NCI-H524 treated with DMSO at 0.1 percent for 48 hours (cell line): ENCODE measurements around the gene LYSET.
"Not testable (repeated sequence)": the region's sequence is repeated elsewhere in the genome, so short reads cannot be mapped to it uniquely, and the experiment has no call there.

Source experiments
- DNase-seq: peaks from one replicate; lab custom pipeline; 2025; lab: John Stamatoyannopoulos, UW

The LYSET gene

GRCh38 chr14:93223565-93223964 is 38.4 kb downstream of the LYSET start:
- DNase-seq, result no peak

DNA sequence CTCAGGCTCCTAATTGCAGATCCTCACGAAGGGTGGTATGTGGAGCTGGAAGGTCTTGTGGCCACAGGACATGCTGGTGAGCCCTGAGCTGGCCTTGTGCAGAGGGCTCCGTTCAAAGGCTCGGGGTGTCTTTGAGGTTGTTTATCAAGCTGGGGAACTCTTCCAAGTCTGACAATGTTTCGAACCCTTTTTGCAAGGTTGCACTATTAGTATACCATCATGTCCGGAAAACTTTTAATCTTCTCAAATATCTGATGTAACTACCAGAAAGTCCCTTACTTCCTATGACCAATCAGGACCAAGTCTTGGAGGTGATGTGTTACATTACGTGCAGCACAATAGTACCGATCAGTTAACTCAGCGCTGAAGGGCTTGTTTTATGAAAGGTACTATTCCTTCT is 43.4 kb downstream of the LYSET start:
- DNase-seq, result no peak

DNA sequence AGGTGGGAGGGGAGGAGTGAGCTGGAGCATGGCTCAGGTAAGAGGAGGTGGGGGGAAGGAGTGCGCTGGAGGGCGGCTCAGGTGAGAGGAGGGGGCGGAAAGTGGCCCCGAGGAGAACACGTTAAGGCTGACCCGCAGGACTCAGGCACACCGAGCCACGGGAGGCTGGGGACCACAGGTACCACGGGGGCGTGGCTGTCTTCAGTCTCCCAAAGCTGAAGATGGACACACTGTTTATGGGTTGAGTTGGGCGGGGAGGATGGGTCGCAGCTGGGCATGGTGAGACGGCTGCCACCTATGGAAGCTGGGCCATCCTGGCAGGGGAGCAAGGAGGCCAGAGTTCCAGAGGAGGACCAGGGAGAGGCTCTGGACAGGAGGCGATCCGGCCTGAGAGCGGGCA is 45.4 kb downstream of the LYSET start:
- DNase-seq, result no peak

- DNase-seq, result no peak
Measured at GRCh38 chr14:93231129-93231979, 46.2 kb downstream of the LYSET start.

DNA sequence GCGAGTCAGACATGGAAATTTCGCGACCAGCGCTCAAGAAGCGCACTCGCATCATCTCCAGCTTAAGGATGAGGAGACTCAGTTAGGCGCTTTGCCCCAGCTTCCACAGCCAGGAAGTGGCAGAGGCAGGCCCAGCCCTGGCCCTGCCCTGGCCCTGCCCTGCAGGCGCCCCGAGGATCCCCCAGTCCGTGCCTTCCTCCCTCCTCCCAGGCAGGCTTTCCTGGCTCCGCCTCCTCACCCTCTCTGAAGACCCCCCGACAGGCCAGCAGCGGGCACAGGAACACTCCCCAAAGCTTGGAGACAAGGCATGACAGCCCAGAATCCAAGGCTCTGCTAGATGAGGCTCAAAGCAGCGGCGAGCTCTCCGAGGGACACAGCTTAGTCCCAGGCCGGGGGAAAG is 47.0 kb downstream of the LYSET start:
- no peak for DNase-seq

GRCh38 chr14:93233078-93233477 is 48.0 kb downstream of the LYSET start:
- DNase-seq, result not testable (repeated sequence)

- DNase-seq, result no peak
Measured at GRCh38 chr14:93234798-93235197, 49.7 kb downstream of the LYSET start.
